Prostate gland (tissue), 2 donors: ENCODE data around the gene ARHGEF19. TPM values are rescaled to one million over a fixed set of nuclear protein-coding genes. Genes with fewer than 3 reads are reported as not detected.

ENCODE experiments used
- DNase-seq: peaks from one replicate; pipeline ENCODE4 v3.0.0-alpha.2; 2019; ENCODE audit warnings: low spot score
- H3K27ac ChIP-seq, 2 donors: fragments of 200-600 bp; sonication (generic); 2 replicates each; pipeline ENCODE4 v1.5.1; 2017 to 2019
- H3K27me3 ChIP-seq: fragments of 200-600 bp; sonication (generic); replicated peaks from 2 replicates; pipeline ENCODE4 v1.5.1; 2019; ENCODE audit not compliant: insufficient read depth
- H3K36me3 ChIP-seq, 2 donors: fragments of 200-600 bp; sonication (generic); 1 replicate in 1 of 2; 2 replicates in 1 of 2; pipeline versions ENCODE4 v1.5.1 to v1.8.1; 2017 to 2019
- H3K4me1 ChIP-seq: fragments of 200-600 bp; sonication (generic); replicated peaks from 2 replicates; pipeline ENCODE4 v1.5.1; 2019
- H3K4me3 ChIP-seq, 2 donors: fragments of 200-600 bp; sonication (generic); 2 replicates each; pipeline ENCODE4 v1.5.1; 2017 to 2019
- H3K9me3 ChIP-seq: fragments of 200-600 bp; sonication (generic); 2 replicates; pipeline ENCODE4 v1.5.1; 2017
- CTCF ChIP-seq, 4 experiments: fragments of 200-600 bp in 2 of 4; fragments of 450-650 bp in 2 of 4; sonication (generic) in 2 of 4; IDR thresholded peaks; 1 replicate in 3 of 4; 2 replicates in 1 of 4; pipeline ENCODE4 v1.5.1; 2016 to 2019; ENCODE audit warnings: antibody characterized with exemption in 4 of 4, mild to moderate bottlenecking in 2 of 4, moderate library complexity in 2 of 4
- POLR2A ChIP-seq: fragments of 450-650 bp; IDR thresholded peaks from one replicate; pipeline ENCODE4 v1.6.1; 2016; ENCODE audit warnings: antibody characterized with exemption, mild to moderate bottlenecking
- POLR2AphosphoS5 ChIP-seq: sonication (generic); formaldehyde crosslinking; IDR thresholded peaks from one replicate; pipeline ENCODE4 v1.6.1; 2017; ENCODE audit warnings: antibody characterized with exemption
- WGBS: methylation state at CpG from one replicate; pipeline ENCODE4 v1.1.5; 2018; 5-methylcytosine and 5-hydroxymethylcytosine counted together
- intact Hi-C: fragments of 100-400 bp; cut with DNase I; formaldehyde crosslinking; loops from one replicate; pipeline ENCODE4 v1.14.2; 2022
- small RNA-seq, 2 donors: library from RNA; depleted of rRNA; stranded (forward); fragments of <200 nt; gene quantifications; one replicate each; pipeline ENCODE3, GENCODE V24; 2016
- total RNA-seq, 2 donors: library from RNA; depleted of rRNA; stranded (reverse); fragments of >200 nt; gene quantifications; one replicate each; pipeline ENCODE4 v1.1.0, GENCODE V29; 2016

The ARHGEF19 gene
- total RNA-seq, 2 donors from 2014 or later, result 13.1 to 18.8 TPM

GRCh38 chr1:16148329-16149092, 63.9 kb downstream of the ARHGEF19 start:
- WGBS, result 89% methylated on average over 39 of the region's 39 CpGs
- TF ChIP-seq POLR2AphosphoS5, result no peak
- no peak for TF ChIP-seq POLR2A
- no peak for TF ChIP-seq CTCF (IDR thresholded peaks at IDR 0.05)
- H3K4me3 ChIP-seq, result no peak overlapping the region
- H3K36me3 ChIP-seq, result no peaks in the 10 kb centered on the region
- H3K27ac ChIP-seq, result no peak overlapping the region
- H3K27me3 ChIP-seq, result no peaks in the 10 kb centered on the region
- peaks cover 8% of the 10 kb centered on the region for H3K4me1 ChIP-seq
- H3K9me3 ChIP-seq, result no peaks in the 10 kb centered on the region
- DNase-seq, result no peak
- intact Hi-C loops, result no loop called here

Small RNAs within 50 kb of the gene (small RNA-seq; reads per million reads assigned to genes)
- 0 reads per million in 2 donors for gene MT1XP1

Other genes with a start within 250 kb of the ARHGEF19 start
- gene ZBTB17, start 236.6 kb downstream of the ARHGEF19 start, total RNA-seq, result 10 to 100 TPM; 28.2 to 50.8 TPM
- 1 to 10 TPM in 1 of 2 donors, not detected in 1; 2.7 TPM for gene SRARP, start 208.4 kb downstream of the ARHGEF19 start, total RNA-seq
- gene HSPB7, start 194.6 kb downstream of the ARHGEF19 start, total RNA-seq, result 10 to 100 TPM; 11.4 to 20.4 TPM
- gene CLCNKA, start 190.6 kb downstream of the ARHGEF19 start, total RNA-seq, result 1 to 10 TPM in 1 of 2 donors, under 1 TPM in 1; 0.41 to 2.1 TPM
- 1 to 10 TPM; 1.0 to 1.9 TPM for gene CLCNKB, start 168.9 kb downstream of the ARHGEF19 start, total RNA-seq
- not detected for gene FAM131C, start 139.0 kb downstream of the ARHGEF19 start, total RNA-seq
- gene EPHA2, start 56.6 kb downstream of the ARHGEF19 start, total RNA-seq, result 10 to 100 TPM; 14.8 to 17.7 TPM
- 10 to 100 TPM in 1 of 2 donors, 1 to 10 TPM in 1; 5.5 to 12.9 TPM for gene CPLANE2, start 24.5 kb upstream of the ARHGEF19 start, total RNA-seq
- 10 to 100 TPM; 26.6 to 52.6 TPM for gene FBXO42, start 139.8 kb upstream of the ARHGEF19 start, total RNA-seq
- 10 to 100 TPM; 64.8 to 78.6 TPM for gene SZRD1, start 154.6 kb upstream of the ARHGEF19 start, total RNA-seq
- gene SPATA21, start 224.8 kb upstream of the ARHGEF19 start, total RNA-seq, result not detected
- 100 to 1,000 TPM in 1 of 2 donors, 10 to 100 TPM in 1; 43.7 to 106 TPM for gene NECAP2, start 228.1 kb upstream of the ARHGEF19 start, total RNA-seq